SK-N-SH treated with all-trans-retinoic acid at 6 μM for 48 hours (cell line): ENCODE results near the gene PTPRT.

Experiments used
- ATAC-seq: fragments of 200-7000 bp; cut with Tn5 transposase; 3 replicates; pipeline ENCODE4 v1.9.1; 2020; ENCODE audit warnings: mild to moderate bottlenecking, moderate library complexity
- ARNTL ChIP-seq: fragments of 450-650 bp; formaldehyde crosslinking; IDR thresholded peaks from 2 replicates; pipeline ENCODE4 v1.5.0; 2020; ENCODE audit warnings: low read depth, mild to moderate bottlenecking, moderate library complexity, borderline replicate concordance
- BACH2 ChIP-seq: fragments of 250-450 bp; sonication (Bioruptor Pico); IDR thresholded peaks from 2 replicates; pipeline ENCODE4 v1.9.0; 2021; ENCODE audit warnings: mild to moderate bottlenecking, borderline replicate concordance
- CREB5 ChIP-seq: fragments of 250-450 bp; sonication (Bioruptor Pico); IDR thresholded peaks from 2 replicates; pipeline ENCODE4 v1.5.1; 2020; ENCODE audit warnings: low read depth, mild to moderate bottlenecking, moderate library complexity
- CSRNP3 ChIP-seq: fragments of 250-450 bp; sonication (Bioruptor Pico); IDR thresholded peaks from 2 replicates; pipeline ENCODE4 v1.5.1; 2021; ENCODE audit warnings: mild to moderate bottlenecking, moderate library complexity
- ESRRG ChIP-seq: fragments of 250-450 bp; sonication (Bioruptor Pico); IDR thresholded peaks from 2 replicates; pipeline ENCODE4 v1.6.1; 2021; ENCODE audit warnings: mild to moderate bottlenecking
- GLIS3 ChIP-seq: fragments of 250-450 bp; sonication (Bioruptor Pico); IDR thresholded peaks from 2 replicates; pipeline ENCODE4 v1.5.0; 2020; ENCODE audit warnings: mild to moderate bottlenecking, moderate library complexity
- OSR1 ChIP-seq: fragments of 250-450 bp; sonication (Bioruptor Pico); IDR thresholded peaks from 2 replicates; pipeline ENCODE4 v1.8.0; 2022; ENCODE audit warnings: moderate library complexity, mild to moderate bottlenecking, inconsistent platforms
- PATZ1 ChIP-seq: fragments of 250-450 bp; sonication (Bioruptor Pico); IDR thresholded peaks from 2 replicates; pipeline ENCODE4 v1.8.0; 2020; ENCODE audit warnings: mild to moderate bottlenecking, moderate library complexity, borderline replicate concordance
- POU6F1 ChIP-seq: fragments of 250-450 bp; sonication (Bioruptor Pico); IDR thresholded peaks from 2 replicates; pipeline ENCODE4 v1.8.0; 2021; ENCODE audit warnings: low read depth, mild to moderate bottlenecking, moderate library complexity, borderline replicate concordance
- PPARA ChIP-seq: fragments of 250-450 bp; sonication (Bioruptor Pico); IDR thresholded peaks from 2 replicates; pipeline ENCODE4 v1.5.0; 2020; ENCODE audit warnings: mild to moderate bottlenecking, borderline replicate concordance
- SNAI2 ChIP-seq: fragments of 250-450 bp; sonication (Bioruptor Pico); IDR thresholded peaks from 2 replicates; pipeline ENCODE4 v1.5.0; 2020; ENCODE audit warnings: mild to moderate bottlenecking, moderate library complexity
- TCF4 ChIP-seq: fragments of 250-450 bp; sonication (Bioruptor Pico); IDR thresholded peaks from 2 replicates; pipeline ENCODE4 v1.8.0; 2021; ENCODE audit warnings: mild to moderate bottlenecking, moderate library complexity, borderline replicate concordance
- TOX ChIP-seq: fragments of 250-450 bp; sonication (Bioruptor Pico); IDR thresholded peaks from 2 replicates; pipeline ENCODE4 v1.8.0; 2021; ENCODE audit warnings: mild to moderate bottlenecking, moderate library complexity, borderline replicate concordance
- TSHZ2 ChIP-seq: fragments of 250-450 bp; sonication (Bioruptor Pico); IDR thresholded peaks from 2 replicates; pipeline ENCODE4 v1.5.0; 2020; ENCODE audit warnings: mild to moderate bottlenecking, moderate library complexity
- ZC3H10 ChIP-seq: fragments of 250-450 bp; sonication (Bioruptor Pico); IDR thresholded peaks from 2 replicates; pipeline ENCODE4 v1.5.1; 2021; ENCODE audit warnings: mild to moderate bottlenecking, moderate library complexity
- ZFP3 ChIP-seq: fragments of 250-450 bp; sonication (Bioruptor Pico); IDR thresholded peaks from 2 replicates; pipeline ENCODE4 v1.5.0; 2020; ENCODE audit warnings: mild to moderate bottlenecking, moderate library complexity
- ZFP30 ChIP-seq: fragments of 450-650 bp; formaldehyde crosslinking; IDR thresholded peaks from 2 replicates; pipeline ENCODE4 v1.5.0; 2022; ENCODE audit warnings: mild to moderate bottlenecking, moderate library complexity
- ZNF565 ChIP-seq: fragments of 450-650 bp; formaldehyde crosslinking; conservative IDR thresholded peaks from 2 replicates; pipeline ENCODE4 v1.5.0; 2020; ENCODE audit warnings: low read depth, mild to moderate bottlenecking, moderate library complexity
- ZNF70 ChIP-seq: fragments of 450-650 bp; formaldehyde crosslinking; IDR thresholded peaks from 2 replicates; pipeline ENCODE4 v1.5.0; 2020; ENCODE audit warnings: mild to moderate bottlenecking, moderate library complexity
- ZNF8 ChIP-seq: fragments of 450-650 bp; formaldehyde crosslinking; IDR thresholded peaks from 2 replicates; pipeline ENCODE4 v1.5.0; 2020; ENCODE audit warnings: mild to moderate bottlenecking, moderate library complexity

Gene PTPRT

GRCh38 chr20:42628683-42629082 is 561.0 kb downstream of the PTPRT start (continued):
- no peak for TF ChIP-seq TSHZ2 (CRISPR knock-in tag)
- TF ChIP-seq OSR1, result no peak
- TF ChIP-seq ZC3H10 (CRISPR knock-in tag), result no peak

GRCh38 chr20:42613076-42613475 is 576.6 kb downstream of the PTPRT start:
- TF ChIP-seq GLIS3 (CRISPR knock-in tag) (no peak), ZNF8 (CRISPR knock-in tag) (no peak), ZFP30 (CRISPR knock-in tag) (no peak), ZNF565 (CRISPR knock-in tag) (no peak), PPARA (CRISPR knock-in tag) (no peak), ZNF70 (CRISPR knock-in tag) (no peak), POU6F1 (no peak)
- TF ChIP-seq, all 23 proteins: peak for 0
- ATAC-seq, result no peak

GRCh38 chr20:42611889-42612837 is 577.5 kb downstream of the PTPRT start:
- ATAC-seq, result no peak
- TF ChIP-seq SNAI2 (no peak), PPARA (CRISPR knock-in tag) (no peak), ESRRG (CRISPR knock-in tag) (no peak), ARNTL (no peak), PATZ1 (no peak), ZNF70 (CRISPR knock-in tag) (no peak), ZNF565 (CRISPR knock-in tag) (no peak)

GRCh38 chr20:42611423-42611822 is 578.3 kb downstream of the PTPRT start:
- ATAC-seq, result no peak
- TF ChIP-seq ZFP3 (no peak), OSR1 (no peak), CSRNP3 (no peak), PPARA (CRISPR knock-in tag) (no peak), POU6F1 (no peak), TOX (CRISPR knock-in tag) (no peak), ZC3H10 (CRISPR knock-in tag) (no peak), TSHZ2 (CRISPR knock-in tag) (no peak), BACH2 (CRISPR knock-in tag) (no peak), ZFP30 (CRISPR knock-in tag) (no peak), CREB5 (CRISPR knock-in tag) (no peak), TCF4 (CRISPR knock-in tag) (no peak), ARNTL (no peak), ESRRG (CRISPR knock-in tag) (no peak)
